Measurements from ENCODE around the gene SPON1.

GRCh38 chr11:14149683-14150082 is 187.2 kb downstream of the SPON1 start:
- no peak for TF ChIP-seq POLR2AphosphoS5 (IDR thresholded peaks at IDR 0.05; ENCODE audit: borderline replicate concordance, low read depth, low read length)
- TF ChIP-seq EZH2 (IDR thresholded peaks at IDR 0.05), result no peak

Measured in SK-N-MC (cell line).